ENCODE data around the gene ZSWIM4. TPM values are rescaled to one million over a fixed set of nuclear protein-coding genes. Genes with fewer than 3 reads are reported as not detected.

Gene ZSWIM4
- total and polyA plus RNA-seq, 12 donors, result 1.2 to 7.1 (median 2.7) TPM

DNA sequence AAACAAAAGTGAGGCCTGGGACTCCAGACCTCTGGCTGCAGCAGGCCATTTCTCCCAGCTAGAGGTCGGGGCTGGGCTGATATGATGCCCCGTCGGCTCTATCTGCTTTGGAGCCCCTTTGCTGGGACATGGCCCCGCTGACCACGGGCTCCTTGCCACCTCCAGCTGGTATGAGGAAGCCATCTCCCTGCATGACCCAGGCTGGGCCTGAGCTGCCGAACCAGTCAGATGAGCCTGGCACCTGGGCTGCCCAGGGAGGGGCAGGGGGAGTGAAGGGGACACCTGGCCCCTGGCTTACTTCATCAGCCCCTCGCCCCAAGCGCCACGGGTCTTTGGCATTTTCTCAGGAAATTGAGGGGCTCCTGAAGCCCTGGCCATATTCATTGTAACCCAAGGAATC, 7.8 kb downstream of the ZSWIM4 start:
- TF ChIP-seq, protein P1, sequence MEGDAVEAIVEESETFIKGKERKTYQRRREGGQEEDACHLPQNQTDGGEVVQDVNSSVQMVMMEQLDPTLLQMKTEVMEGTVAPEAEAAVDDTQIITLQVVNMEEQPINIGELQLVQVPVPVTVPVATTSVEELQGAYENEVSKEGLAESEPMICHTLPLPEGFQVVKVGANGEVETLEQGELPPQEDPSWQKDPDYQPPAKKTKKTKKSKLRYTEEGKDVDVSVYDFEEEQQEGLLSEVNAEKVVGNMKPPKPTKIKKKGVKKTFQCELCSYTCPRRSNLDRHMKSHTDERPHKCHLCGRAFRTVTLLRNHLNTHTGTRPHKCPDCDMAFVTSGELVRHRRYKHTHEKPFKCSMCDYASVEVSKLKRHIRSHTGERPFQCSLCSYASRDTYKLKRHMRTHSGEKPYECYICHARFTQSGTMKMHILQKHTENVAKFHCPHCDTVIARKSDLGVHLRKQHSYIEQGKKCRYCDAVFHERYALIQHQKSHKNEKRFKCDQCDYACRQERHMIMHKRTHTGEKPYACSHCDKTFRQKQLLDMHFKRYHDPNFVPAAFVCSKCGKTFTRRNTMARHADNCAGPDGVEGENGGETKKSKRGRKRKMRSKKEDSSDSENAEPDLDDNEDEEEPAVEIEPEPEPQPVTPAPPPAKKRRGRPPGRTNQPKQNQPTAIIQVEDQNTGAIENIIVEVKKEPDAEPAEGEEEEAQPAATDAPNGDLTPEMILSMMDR (IDR thresholded peaks at IDR 0.05), result no peak
- H3K4me3 ChIP-seq, result no peak overlapping the region
- DNase-seq, result no peak
- intact Hi-C loops (cut with DNase I), result no loop called here
- peaks cover 0 to 3% (median 0%) of the 10 kb centered on the region in 9 donors for H3K4me1 ChIP-seq
- no peaks in the 10 kb centered on the region for H3K27me3 ChIP-seq
- ATAC-seq, result no peak
- WGBS, 2 donors, result 84 to 90% methylated on average over 9 of the region's 9 CpGs
- H3K9me3 ChIP-seq, result no peaks in the 10 kb centered on the region
- H3K36me3 ChIP-seq, result peaks cover 0 to 54% (median 0%) of the 10 kb centered on the region in 9 donors
- H3K27ac ChIP-seq, result no peak overlapping the region

- H3K36me3 ChIP-seq, result peaks cover 0 to 67% (median 8%) of the 10 kb centered on the region in 9 donors
- intact Hi-C loops (cut with DNase I), result loop anchor here in 1 of 10 donors (2.0 kb wide), 1 partner anchor 58 kb away; no protein-coding TSS in a partner anchor
- WGBS, 2 donors, result 65 to 73% methylated on average over 35 of the region's 35 CpGs
- DNase-seq, result peak in 1 of 2 donors; percentile 61
- no peaks in the 10 kb centered on the region for H3K9me3 ChIP-seq
- peaks cover 0 to 3% (median 0%) of the 10 kb centered on the region in 9 donors for H3K4me1 ChIP-seq
- H3K27ac ChIP-seq, result no peak overlapping the region
- no peaks in the 10 kb centered on the region for H3K27me3 ChIP-seq
- no peak overlapping the region for H3K4me3 ChIP-seq
- ATAC-seq, result peak in 7 of 8 donors; percentile 61 to 82 (median 71)
- TF ChIP-seq, protein P1 (IDR thresholded peaks at IDR 0.05), result peak; percentile 27 to 64 (median 52)
Observed at GRCh38 chr19:13804830-13805683, 9.8 kb downstream of the ZSWIM4 start.

GRCh38 chr19:13806728-13807127, 11.5 kb downstream of the ZSWIM4 start:
- DNase-seq (no peak), ATAC-seq (no peak)
- Histone ChIP-seq H3K9me3 (no peaks in the 10 kb centered on the region), H3K4me1 (peaks cover 0 to 3% (median 0%) of the 10 kb centered on the region in 9 donors), H3K27me3 (no peaks in the 10 kb centered on the region), H3K4me3 (no peak overlapping the region), H3K27ac (no peak overlapping the region), H3K36me3 (peaks cover 0 to 74% (median 11%) of the 10 kb centered on the region in 9 donors)
- intact Hi-C loops (cut with DNase I), result no loop called here
- whole genome bisulfite sequencing, 2 donors, result 97 to 99% methylated on average over 3 of the region's 3 CpGs
- TF ChIP-seq, protein P1 (IDR thresholded peaks at IDR 0.05), result no peak

DNA sequence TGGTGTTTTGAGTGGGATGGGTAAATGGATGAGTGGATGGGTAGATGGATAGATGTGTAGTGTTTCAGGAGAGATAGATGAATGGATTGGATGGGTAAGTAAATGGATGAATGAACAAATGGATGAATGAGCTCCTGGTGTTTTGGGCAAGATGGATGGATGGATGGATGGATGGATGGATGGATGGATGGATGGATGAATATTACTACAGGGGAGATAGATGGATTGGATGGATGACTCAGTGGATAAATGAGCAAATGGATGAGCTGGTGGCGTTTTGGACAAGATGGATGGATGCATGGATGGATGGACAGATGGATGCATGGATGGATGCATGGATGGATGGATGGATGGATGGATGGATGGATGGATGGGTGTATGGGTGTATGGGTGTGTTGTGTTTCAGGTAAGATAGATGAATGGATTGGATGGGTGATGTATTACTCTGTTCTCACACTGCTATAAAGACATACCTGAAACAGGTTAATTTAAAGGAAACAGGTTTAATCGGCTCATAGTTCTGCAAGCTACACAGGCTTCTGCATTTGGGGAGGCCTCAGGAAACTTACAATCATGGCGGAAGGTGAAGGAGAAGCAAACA, 12.3 kb downstream of the ZSWIM4 start:
- DNase-seq (no peak), ATAC-seq (no peak)
- peaks cover 0 to 77% (median 11%) of the 10 kb centered on the region in 9 donors for H3K36me3 ChIP-seq
- TF ChIP-seq, protein P1 (IDR thresholded peaks at IDR 0.05), result no peak
- H3K27ac ChIP-seq, result no peak overlapping the region
- WGBS, 2 donors, result 97 to 99% methylated on average over 3 of the region's 3 CpGs
- H3K4me3 ChIP-seq, result no peak overlapping the region
- no peaks in the 10 kb centered on the region for H3K9me3 ChIP-seq
- peaks cover 0 to 3% (median 0%) of the 10 kb centered on the region in 9 donors for H3K4me1 ChIP-seq
- no peaks in the 10 kb centered on the region for H3K27me3 ChIP-seq
- intact Hi-C loops (cut with DNase I), result no loop called here

All from heart right ventricle (tissue), 16 donors.